Measurements from ENCODE around the gene PLPP2. TPM values are rescaled to one million over a fixed set of nuclear protein-coding genes. Genes with fewer than 3 reads are reported as not detected.

Gene PLPP2
- 1.6 TPM for polyA plus RNA-seq
- long read RNA-seq, donor 1, result 0 reads
- long read RNA-seq, donor 2, partial matches to known transcripts, result 0 of 2 reads
- long read RNA-seq, donor 2, other reads (novel, unspliced or antisense), result 0 of 2 reads
- long read RNA-seq, donor 3, result 0 reads
- long read RNA-seq, donor 4, result 0 reads
- long read RNA-seq, donor 5, partial matches to known transcripts, result 0 of 1 reads
- long read RNA-seq, donor 5, other reads (novel, unspliced or antisense), result 0 of 1 reads
- long read RNA-seq, donor 6, result 0 reads
- long read RNA-seq, donor 7, result 0 reads
- long read RNA-seq, donor 8, partial matches to known transcripts, result 0 of 4 reads
- long read RNA-seq, donor 8, other reads (novel, unspliced or antisense), result 0 of 4 reads
- long read RNA-seq, donor 9, partial matches to known transcripts, result 0 of 1 reads
- long read RNA-seq, donor 9, other reads (novel, unspliced or antisense), result 0 of 1 reads
- long read RNA-seq, donor 10, partial matches to known transcripts, result 0 of 2 reads
- long read RNA-seq, donor 10, other reads (novel, unspliced or antisense), result 0 of 2 reads
- long read RNA-seq, donor 11, partial matches to known transcripts, result 0 of 1 reads
- long read RNA-seq, donor 11, other reads (novel, unspliced or antisense), result 0 of 1 reads

DNA sequence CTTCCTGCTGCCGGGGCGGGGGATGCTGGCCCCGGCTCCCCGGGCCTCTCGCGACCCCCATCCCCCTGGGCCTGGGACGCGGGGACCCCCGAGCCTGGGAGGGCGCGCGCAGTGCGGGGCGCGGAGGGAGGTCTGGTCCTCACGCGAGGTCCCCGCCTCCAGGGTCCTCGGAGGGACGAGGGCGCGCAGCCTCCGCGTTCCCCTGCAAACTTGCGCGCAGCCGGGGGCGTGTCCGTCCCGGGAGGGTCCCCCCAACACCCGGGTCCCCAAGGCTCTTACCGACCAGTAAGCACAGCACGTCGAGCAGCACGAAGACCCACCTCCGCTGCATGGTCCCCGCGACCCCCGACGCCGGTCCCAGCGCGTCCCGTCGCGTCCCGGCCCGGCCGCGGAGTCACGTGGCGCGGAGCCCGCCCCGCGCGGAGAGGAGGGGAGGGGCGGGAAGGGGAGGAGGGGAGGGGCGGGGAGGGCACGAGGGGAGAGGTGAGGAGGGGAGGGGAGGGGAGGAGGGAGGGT lies at the start of gene PLPP2:
Gene PLPP2, minus strand, starts transcription at position 398 of the 516 bp plus-strand sequence. Its CDS starts 67 bp downstream, at position 331.
- no peak for DNase-seq
- Histone ChIP-seq H3K27ac (ENCODE audit: low read length) (no peak within 1 kb of the TSS), H3K27me3 (ENCODE audit: control insufficient read depth, insufficient read depth, low read length) (peaks cover 47% of the 10 kb centered on the region), H3K4me1 (ENCODE audit: control insufficient read depth, insufficient read depth, low read length) (no peaks in the 10 kb centered on the region), H3K4me3 (ENCODE audit: low read length) (no peak within 1 kb of the TSS), H3K36me3 (ENCODE audit: control insufficient read depth, insufficient read depth, low read length) (no peaks in the 10 kb centered on the region), H3K9me3 (ENCODE audit: control insufficient read depth, low read depth, low read length) (peaks cover 6% of the 10 kb centered on the region)
- no CpG with 5 or more reads among the region's 60 CpGs for WGBS (ENCODE audit: insufficient coverage, low lambda C conversion rate)

- no peak for DNase-seq
- Histone ChIP-seq H3K9me3 (ENCODE audit: control insufficient read depth, low read depth, low read length) (peaks cover 6% of the 10 kb centered on the region), H3K4me3 (ENCODE audit: low read length) (no peak overlapping the region), H3K4me1 (ENCODE audit: control insufficient read depth, insufficient read depth, low read length) (peaks cover 14% of the 10 kb centered on the region), H3K27me3 (ENCODE audit: control insufficient read depth, insufficient read depth, low read length) (peaks cover 10% of the 10 kb centered on the region), H3K27ac (ENCODE audit: low read length) (no peak overlapping the region), H3K36me3 (ENCODE audit: control insufficient read depth, insufficient read depth, low read length) (peaks cover 9% of the 10 kb centered on the region)
- no CpG with 5 or more reads among the region's 15 CpGs for WGBS (ENCODE audit: insufficient coverage, low lambda C conversion rate)
Measured at GRCh38 chr19:340620-341385, 49.6 kb upstream of the PLPP2 start.

- no peak overlapping the region for H3K4me3 ChIP-seq (ENCODE audit: low read length)
- WGBS (ENCODE audit: insufficient coverage, low lambda C conversion rate), result no CpG with 5 or more reads among the region's 10 CpGs
- H3K4me1 ChIP-seq (ENCODE audit: control insufficient read depth, insufficient read depth, low read length), result peaks cover 10% of the 10 kb centered on the region
- H3K27ac ChIP-seq (ENCODE audit: low read length), result no peak overlapping the region
- peaks cover 19% of the 10 kb centered on the region for H3K36me3 ChIP-seq (ENCODE audit: control insufficient read depth, insufficient read depth, low read length)
- no peaks in the 10 kb centered on the region for H3K9me3 ChIP-seq (ENCODE audit: control insufficient read depth, low read depth, low read length)
- DNase-seq, result no peak
- no peaks in the 10 kb centered on the region for H3K27me3 ChIP-seq (ENCODE audit: control insufficient read depth, insufficient read depth, low read length)
Measured at GRCh38 chr19:339262-339887, 48.2 kb upstream of the PLPP2 start.

DNA sequence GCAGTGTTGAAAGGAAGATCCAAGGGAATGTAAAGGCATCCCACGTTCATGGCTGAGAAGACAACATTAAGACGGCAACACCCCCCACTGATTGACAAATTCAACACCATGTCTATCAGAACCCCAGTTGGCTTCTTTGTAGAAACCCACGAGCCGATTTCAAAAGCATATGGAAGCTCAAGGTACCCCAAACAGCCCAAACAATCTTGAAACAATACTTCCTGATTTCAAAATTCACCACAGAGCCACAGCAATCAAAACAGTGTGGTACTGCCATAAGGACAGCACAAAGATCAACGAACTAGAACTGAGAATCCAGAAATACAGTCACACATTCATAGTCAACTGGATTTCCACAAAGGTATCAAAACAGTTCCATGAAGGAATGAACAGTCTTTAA lies 47.2 kb upstream of the PLPP2 start:
- H3K27me3 ChIP-seq (ENCODE audit: control insufficient read depth, insufficient read depth, low read length), result no peaks in the 10 kb centered on the region
- H3K27ac ChIP-seq (ENCODE audit: low read length), result no peak overlapping the region
- DNase-seq, result no peak
- H3K4me1 ChIP-seq (ENCODE audit: control insufficient read depth, insufficient read depth, low read length), result peaks cover 6% of the 10 kb centered on the region
- peaks cover 23% of the 10 kb centered on the region for H3K36me3 ChIP-seq (ENCODE audit: control insufficient read depth, insufficient read depth, low read length)
- H3K4me3 ChIP-seq (ENCODE audit: low read length), result no peak overlapping the region
- no peaks in the 10 kb centered on the region for H3K9me3 ChIP-seq (ENCODE audit: control insufficient read depth, low read depth, low read length)
- WGBS (ENCODE audit: insufficient coverage, low lambda C conversion rate), result no CpG with 5 or more reads among the region's 5 CpGs

- Histone ChIP-seq H3K27ac (ENCODE audit: low read length) (no peak overlapping the region), H3K27me3 (ENCODE audit: control insufficient read depth, insufficient read depth, low read length) (no peaks in the 10 kb centered on the region), H3K9me3 (ENCODE audit: control insufficient read depth, low read depth, low read length) (no peaks in the 10 kb centered on the region), H3K36me3 (ENCODE audit: control insufficient read depth, insufficient read depth, low read length) (peaks cover 26% of the 10 kb centered on the region), H3K4me3 (ENCODE audit: low read length) (no peak overlapping the region), H3K4me1 (ENCODE audit: control insufficient read depth, insufficient read depth, low read length) (no peaks in the 10 kb centered on the region)
- no peak for DNase-seq
- WGBS (ENCODE audit: insufficient coverage, low lambda C conversion rate), result no CpG with 5 or more reads among the region's 20 CpGs
Measured at GRCh38 chr19:336067-336614, 44.9 kb upstream of the PLPP2 start.

- H3K4me1 ChIP-seq (ENCODE audit: control insufficient read depth, insufficient read depth, low read length), result no peaks in the 10 kb centered on the region
- peaks cover 31% of the 10 kb centered on the region for H3K36me3 ChIP-seq (ENCODE audit: control insufficient read depth, insufficient read depth, low read length)
- no peaks in the 10 kb centered on the region for H3K27me3 ChIP-seq (ENCODE audit: control insufficient read depth, insufficient read depth, low read length)
- no CpG with 5 or more reads among the region's 21 CpGs for WGBS (ENCODE audit: insufficient coverage, low lambda C conversion rate)
- H3K27ac ChIP-seq (ENCODE audit: low read length), result no peak overlapping the region
- H3K4me3 ChIP-seq (ENCODE audit: low read length), result no peak overlapping the region
- DNase-seq, result no peak
- no peaks in the 10 kb centered on the region for H3K9me3 ChIP-seq (ENCODE audit: control insufficient read depth, low read depth, low read length)
Measured at GRCh38 chr19:335486-336066, 44.4 kb upstream of the PLPP2 start.

DNA sequence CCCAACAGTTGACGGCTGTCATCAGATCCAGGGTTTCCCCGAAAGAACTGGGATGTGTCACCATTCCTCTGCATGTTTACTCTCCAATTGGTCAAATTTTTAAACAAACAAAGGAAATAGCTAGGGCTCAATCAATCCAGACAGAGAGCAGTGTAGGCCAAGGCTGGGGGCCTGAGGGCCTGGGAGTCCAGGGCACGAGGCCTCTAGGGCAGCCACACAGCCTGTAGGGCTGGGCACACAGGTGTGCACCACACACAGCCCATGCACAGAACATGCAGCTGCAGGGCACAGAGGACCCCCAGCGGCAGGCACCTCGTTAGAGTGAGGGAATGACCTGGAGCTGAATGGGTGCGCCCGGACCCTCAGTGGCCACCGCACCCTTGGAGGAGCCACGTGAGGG lies 43.9 kb upstream of the PLPP2 start:
- Histone ChIP-seq H3K4me1 (ENCODE audit: control insufficient read depth, insufficient read depth, low read length) (no peaks in the 10 kb centered on the region), H3K4me3 (ENCODE audit: low read length) (no peak overlapping the region), H3K9me3 (ENCODE audit: control insufficient read depth, low read depth, low read length) (no peaks in the 10 kb centered on the region), H3K27ac (ENCODE audit: low read length) (no peak overlapping the region), H3K36me3 (ENCODE audit: control insufficient read depth, insufficient read depth, low read length) (peaks cover 34% of the 10 kb centered on the region), H3K27me3 (ENCODE audit: control insufficient read depth, insufficient read depth, low read length) (no peaks in the 10 kb centered on the region)
- WGBS (ENCODE audit: insufficient coverage, low lambda C conversion rate), result no CpG with 5 or more reads among the region's 9 CpGs
- DNase-seq, result no peak

DNA sequence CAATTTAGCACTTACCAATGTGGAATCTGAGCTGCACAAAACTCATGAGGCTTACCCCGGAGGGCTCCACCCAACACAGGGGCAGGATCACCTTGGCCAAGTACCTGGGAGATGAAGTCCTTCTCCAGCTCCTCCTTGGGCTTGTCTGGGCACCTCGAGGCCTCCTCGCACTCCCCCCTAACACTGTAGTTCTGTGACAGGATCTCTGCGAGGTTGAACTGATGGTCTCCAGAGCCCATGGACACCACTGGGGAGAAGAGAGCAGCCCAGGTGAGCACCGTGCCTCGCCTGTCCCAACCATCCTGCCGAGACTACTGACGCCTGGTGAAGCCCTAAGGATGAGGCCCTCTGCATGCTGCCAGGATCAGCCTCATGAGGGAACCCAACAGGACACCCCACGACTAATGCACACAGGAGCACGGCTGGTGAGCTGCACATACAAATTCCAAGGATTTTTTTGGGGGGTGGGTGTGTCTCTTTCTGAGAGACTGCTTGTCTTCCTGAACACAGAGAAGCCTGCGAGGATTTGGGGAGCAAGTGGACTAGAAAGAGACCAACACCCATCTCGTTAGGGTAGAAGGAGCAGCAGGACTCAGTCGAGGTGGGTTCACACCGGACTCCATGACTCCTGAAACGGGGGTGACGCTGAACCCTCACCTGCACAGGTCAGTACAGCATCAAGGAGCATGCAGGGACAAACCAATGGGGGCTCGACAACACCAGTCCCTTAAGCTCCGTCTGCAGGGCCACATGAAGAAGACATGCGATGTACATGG lies 43.3 kb upstream of the PLPP2 start:
- H3K27me3 ChIP-seq (ENCODE audit: control insufficient read depth, insufficient read depth, low read length), result no peaks in the 10 kb centered on the region
- no peak overlapping the region for H3K4me3 ChIP-seq (ENCODE audit: low read length)
- H3K36me3 ChIP-seq (ENCODE audit: control insufficient read depth, insufficient read depth, low read length), result peaks cover 39% of the 10 kb centered on the region
- DNase-seq, result no peak
- H3K9me3 ChIP-seq (ENCODE audit: control insufficient read depth, low read depth, low read length), result no peaks in the 10 kb centered on the region
- no peaks in the 10 kb centered on the region for H3K4me1 ChIP-seq (ENCODE audit: control insufficient read depth, insufficient read depth, low read length)
- WGBS (ENCODE audit: insufficient coverage, low lambda C conversion rate), result 40% methylated on average over 1 of the region's 19 CpGs
- no peak overlapping the region for H3K27ac ChIP-seq (ENCODE audit: low read length)

DNA sequence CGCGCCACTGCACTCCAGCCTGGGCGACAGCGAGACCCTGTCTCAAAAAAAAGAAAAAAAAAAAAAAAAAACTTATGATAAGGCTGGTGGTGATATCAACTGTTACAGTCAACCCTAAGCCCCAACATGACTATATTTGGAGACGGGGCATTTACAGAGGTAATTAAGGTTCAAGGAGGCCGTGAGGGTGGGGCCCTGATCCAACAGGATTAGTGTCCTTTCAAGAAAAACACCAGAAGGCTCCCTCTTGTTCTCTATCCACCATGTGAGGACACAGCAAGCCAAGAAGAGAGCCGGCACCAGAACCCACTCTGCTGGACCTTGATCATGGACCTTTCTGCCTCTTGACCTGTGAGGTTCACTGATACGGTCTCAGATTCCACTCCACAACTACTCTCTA lies 39.3 kb upstream of the PLPP2 start:
- no CpG with 5 or more reads among the region's 8 CpGs for WGBS (ENCODE audit: insufficient coverage, low lambda C conversion rate)
- Histone ChIP-seq H3K27me3 (ENCODE audit: control insufficient read depth, insufficient read depth, low read length) (no peaks in the 10 kb centered on the region), H3K36me3 (ENCODE audit: control insufficient read depth, insufficient read depth, low read length) (peaks cover 68% of the 10 kb centered on the region), H3K9me3 (ENCODE audit: control insufficient read depth, low read depth, low read length) (peaks cover 8% of the 10 kb centered on the region), H3K27ac (ENCODE audit: low read length) (no peak overlapping the region), H3K4me3 (ENCODE audit: low read length) (no peak overlapping the region), H3K4me1 (ENCODE audit: control insufficient read depth, insufficient read depth, low read length) (no peaks in the 10 kb centered on the region)
- DNase-seq, result no peak

All from large intestine (tissue), 12 donors.